GM12872 (cell line): ENCODE data around the gene RBM33.

Experiments
- CTCF ChIP-seq: IDR thresholded peaks from 3 replicates; pipeline ENCODE4 v1.5.1; 2011; ENCODE audit warnings: low read depth, mild to moderate bottlenecking, low read length, moderate library complexity; ENCODE audit not compliant: insufficient read depth

The RBM33 gene

GRCh38 chr7:155758348-155758747 lies 113.9 kb downstream of the RBM33 start:
- no peak for TF ChIP-seq CTCF

GRCh38 chr7:155759740-155760430 lies 115.4 kb downstream of the RBM33 start:
- no peak for TF ChIP-seq CTCF

- TF ChIP-seq CTCF, result no peak
Observed at GRCh38 chr7:155761162-155761561, 116.7 kb downstream of the RBM33 start.

- no peak for TF ChIP-seq CTCF
Observed at GRCh38 chr7:155762036-155762435, 117.6 kb downstream of the RBM33 start.

- TF ChIP-seq CTCF, result no peak
Observed at GRCh38 chr7:155762655-155763054, 118.2 kb downstream of the RBM33 start.

- no peak for TF ChIP-seq CTCF
Observed at GRCh38 chr7:155763122-155763521, 118.7 kb downstream of the RBM33 start.

GRCh38 chr7:155763691-155764437 lies 119.4 kb downstream of the RBM33 start:
- no peak for TF ChIP-seq CTCF
